H9 (cell line): ENCODE results near the gene OR56B1. TPM values are rescaled to one million over a fixed set of nuclear protein-coding genes. Genes with fewer than 3 reads are reported as not detected.

Experiments
- DNase-seq: peaks from one replicate; pipeline ENCODE4 v3.0.0-alpha.2; 2017
- H2AFZ ChIP-seq: one replicate; pipeline ENCODE4 v1.6.1; 2013; ENCODE audit warnings: mild to moderate bottlenecking, low read length, control low read depth, moderate library complexity
- H2AK5ac ChIP-seq: 2 replicates; pipeline ENCODE4 v1.6.1; 2013; ENCODE audit warnings: low read length, control low read depth, mixed read lengths; ENCODE audit not compliant: insufficient read length
- H2BK120ac ChIP-seq: one replicate; pipeline ENCODE4 v1.6.1; 2013; ENCODE audit warnings: low read depth, mild to moderate bottlenecking, low read length, control low read depth, inconsistent platforms; ENCODE audit not compliant: poor library complexity, severe bottlenecking
- H2BK12ac ChIP-seq: 2 replicates; pipeline ENCODE4 v1.6.1; 2013; ENCODE audit warnings: low read length, control low read depth, mixed read lengths, low read depth; ENCODE audit not compliant: insufficient read length
- H2BK15ac ChIP-seq: 2 replicates; pipeline ENCODE4 v1.6.1; 2013; ENCODE audit warnings: low read depth, low read length, control low read depth
- H2BK20ac ChIP-seq: one replicate; pipeline ENCODE4 v1.6.1; 2013; ENCODE audit warnings: low read depth, mild to moderate bottlenecking, low read length, control low read depth, inconsistent platforms; ENCODE audit not compliant: poor library complexity, severe bottlenecking
- H2BK5ac ChIP-seq: 2 replicates; pipeline ENCODE4 v1.6.1; 2013; ENCODE audit warnings: low read length, control low read depth, mixed read lengths; ENCODE audit not compliant: insufficient read length
- H3K14ac ChIP-seq: 2 replicates; pipeline ENCODE4 v1.6.1; 2013; ENCODE audit warnings: low read length, control low read depth; ENCODE audit not compliant: insufficient read depth
- H3K18ac ChIP-seq: 2 replicates; pipeline ENCODE4 v1.6.1; 2013; ENCODE audit warnings: low read depth, mild to moderate bottlenecking, mixed read lengths, low read length, control low read depth; ENCODE audit not compliant: insufficient read length
- H3K23ac ChIP-seq: 2 replicates; pipeline ENCODE4 v1.6.1; 2013; ENCODE audit warnings: low read length, control low read depth, mixed read lengths, low read depth; ENCODE audit not compliant: insufficient read length
- H3K23me2 ChIP-seq: 2 replicates; pipeline ENCODE4 v1.6.1; 2013; ENCODE audit warnings: low read depth, mild to moderate bottlenecking, mixed read lengths, low read length, control low read depth; ENCODE audit not compliant: insufficient read length, poor library complexity, severe bottlenecking
- H3K27ac ChIP-seq: 2 replicates; pipeline ENCODE4 v1.5.1; 2013; ENCODE audit warnings: low read length, control low read depth, mixed read lengths, low read depth; ENCODE audit not compliant: insufficient read length
- H3K27me3 ChIP-seq: 2 replicates; pipeline ENCODE4 v1.6.1; 2013; ENCODE audit warnings: low read length, control low read depth, inconsistent platforms; ENCODE audit not compliant: insufficient read depth
- H3K4ac ChIP-seq: 2 replicates; pipeline ENCODE4 v1.6.1; 2013; ENCODE audit warnings: low read depth, mild to moderate bottlenecking, control low read depth, inconsistent platforms, low read length, moderate library complexity
- H3K4me1 ChIP-seq: 2 replicates; pipeline ENCODE4 v1.6.1; 2013; ENCODE audit warnings: low read length, control low read depth, inconsistent platforms; ENCODE audit not compliant: insufficient read depth
- H3K4me2 ChIP-seq: 2 replicates; pipeline ENCODE4 v1.6.1; 2013; ENCODE audit warnings: low read length, control low read depth, mixed read lengths; ENCODE audit not compliant: insufficient read length, insufficient read depth
- H3K56ac ChIP-seq: 2 replicates; pipeline ENCODE4 v1.6.1; 2013; ENCODE audit warnings: low read depth, mild to moderate bottlenecking, mixed read lengths, low read length, control low read depth; ENCODE audit not compliant: insufficient read length
- H3K79me1 ChIP-seq: 2 replicates; pipeline ENCODE4 v1.6.1; 2013; ENCODE audit warnings: low read depth, mild to moderate bottlenecking, moderate library complexity, low read length, control low read depth, inconsistent platforms; ENCODE audit not compliant: insufficient read depth, poor library complexity, severe bottlenecking
- H3K79me2 ChIP-seq: 2 replicates; pipeline ENCODE4 v1.6.1; 2013; ENCODE audit warnings: low read length, control low read depth, inconsistent platforms; ENCODE audit not compliant: insufficient read depth
- H3K9ac ChIP-seq: 2 replicates; pipeline ENCODE4 v1.6.1; 2013; ENCODE audit warnings: low read length, control low read depth, mixed read lengths; ENCODE audit not compliant: insufficient read length; ENCODE audit errors: extremely low read depth
- H3K9me3 ChIP-seq: one replicate; pipeline ENCODE4 v1.6.1; 2013; ENCODE audit warnings: low read depth, low read length, inconsistent platforms; ENCODE audit not compliant: control insufficient read depth
- H3T11ph ChIP-seq: one replicate; pipeline ENCODE4 v1.6.1; 2013; ENCODE audit warnings: mild to moderate bottlenecking, low read length, control low read depth, inconsistent platforms
- H4K20me1 ChIP-seq: one replicate; pipeline ENCODE4 v1.6.1; 2013; ENCODE audit not compliant: control insufficient read depth, insufficient read length, insufficient read depth
- H4K5ac ChIP-seq: 2 replicates; pipeline ENCODE4 v1.6.1; 2013; ENCODE audit warnings: low read depth, mild to moderate bottlenecking, mixed read lengths, low read length, control low read depth; ENCODE audit not compliant: insufficient read length
- H4K8ac ChIP-seq: replicated peaks from 2 replicates; pipeline ENCODE4 v1.6.1; 2013; ENCODE audit warnings: low read length, control low read depth, mixed read lengths, low read depth; ENCODE audit not compliant: insufficient read length
- H4K91ac ChIP-seq: 2 replicates; pipeline ENCODE4 v1.6.1; 2013; ENCODE audit warnings: low read depth, mild to moderate bottlenecking, moderate library complexity, mixed read lengths, low read length, control low read depth; ENCODE audit not compliant: insufficient read length
- H3K27ac Mint-ChIP-seq, 3 experiments: 2 replicates in 2 of 3; 3 replicates in 1 of 3; pipeline ENCODE4 v1.8.0; 2020 to 2021; ENCODE audit warnings: mixed read lengths in 3 of 3, mild to moderate bottlenecking in 1 of 3, moderate library complexity in 1 of 3
- H3K27me3 Mint-ChIP-seq: 2 replicates; pipeline ENCODE4 v1.8.0; 2021; ENCODE audit warnings: low read depth, mild to moderate bottlenecking, moderate library complexity, mixed read lengths
- H3K36me3 Mint-ChIP-seq, 3 experiments: 2 replicates in 2 of 3; 3 replicates in 1 of 3; pipeline ENCODE4 v1.8.0; 2020 to 2021; ENCODE audit warnings: low read depth in 3 of 3, mixed read lengths in 3 of 3; ENCODE audit not compliant: insufficient read depth in 1 of 3
- H3K4me1 Mint-ChIP-seq, 2 experiments: 2 replicates each; pipeline ENCODE4 v1.8.0; 2020; ENCODE audit warnings: mixed read lengths in 2 of 2
- H3K4me3 Mint-ChIP-seq, 2 experiments: 2 replicates in 1 of 2; 3 replicates in 1 of 2; pipeline ENCODE4 v1.8.0; 2020 to 2021; ENCODE audit warnings: mild to moderate bottlenecking in 2 of 2, mixed read lengths in 2 of 2, moderate library complexity in 1 of 2
- H3K9me3 Mint-ChIP-seq, 2 experiments: 2 replicates in 1 of 2; 3 replicates in 1 of 2; pipeline ENCODE4 v1.8.0; 2020; ENCODE audit warnings: mild to moderate bottlenecking in 2 of 2, mixed read lengths in 2 of 2, moderate library complexity in 1 of 2
- CTCF ChIP-seq: fragments of 200-600 bp; sonication (generic); conservative IDR thresholded peaks from 3 replicates; pipeline ENCODE4 v1.8.0; 2021; ENCODE audit warnings: antibody characterized with exemption, mild to moderate bottlenecking
- WGBS: extraction: QIAGEN DNeasy Blood & Tissue Kit; methylation state at CpG from one replicate; pipeline ENCODE4 v1.1.7; 2013; ENCODE audit warnings: missing lambda C conversion rate, low lambda C conversion rate, mixed read lengths; ENCODE audit not compliant: insufficient read length; ENCODE audit errors: extremely low coverage; 5-methylcytosine and 5-hydroxymethylcytosine counted together
- total RNA-seq: library from RNA; stranded (reverse); gene quantifications from 2 replicates; pipeline ENCODE4 v1.2.1, GENCODE V29; 2021

OR56B1 gene
- total RNA-seq, 1 experiment from 2014 or later, result not detected

GRCh38 chr11:5705688-5706087, 30.6 kb upstream of the OR56B1 start:
- Histone ChIP-seq H3K79me1 (no peaks in the 10 kb centered on the region), H4K5ac (no peak overlapping the region), H3T11ph (no peak overlapping the region), H2AFZ (no peak overlapping the region), H3K56ac (no peak overlapping the region), H3K4me2 (no peak overlapping the region), H2BK120ac (no peak overlapping the region), H3K23ac (no peak overlapping the region), H3K4ac (no peak overlapping the region), H3K4me1 (no peaks in the 10 kb centered on the region), H2BK20ac (no peak overlapping the region), H2AK5ac (no peak overlapping the region), H3K27ac (no peak overlapping the region), H4K20me1 (no peaks in the 10 kb centered on the region), H3K23me2 (no peaks in the 10 kb centered on the region), H4K8ac (no peak overlapping the region), H2BK5ac (no peak overlapping the region), H3K18ac (no peak overlapping the region), H3K14ac (no peak overlapping the region), H3K9ac (no peak overlapping the region), H4K91ac (no peak overlapping the region), H3K27me3 (no peaks in the 10 kb centered on the region), H2BK15ac (no peak overlapping the region), H2BK12ac (no peak overlapping the region), H3K9me3 (no peaks in the 10 kb centered on the region), H3K79me2 (no peaks in the 10 kb centered on the region)
- WGBS, result no CpG with 5 or more reads among the region's 4 CpGs
- Mint-ChIP-seq H3K4me1 (no peaks in the 10 kb centered on the region), H3K27me3 (no peaks in the 10 kb centered on the region), H3K9me3 (no peaks in the 10 kb centered on the region; a peak in 1 of 5 replicates), H3K27ac (no peak overlapping the region), H3K4me3 (no peak overlapping the region), H3K36me3 (peaks cover 0 to 71% (median 36%) of the 10 kb centered on the region in 3 experiments; a peak in 4 of 7 replicates)
- no peak for DNase-seq
- no peak for TF ChIP-seq CTCF
